ENCODE data around the gene ZNF438. TPM values are rescaled to one million over a fixed set of nuclear protein-coding genes. Genes with fewer than 3 reads are reported as not detected.
"Not testable (repeated sequence)": the region's sequence is repeated elsewhere in the genome, so short reads cannot be mapped to it uniquely, and the experiment has no call there.

ZNF438 gene
- polyA plus RNA-seq, 3 donors, result 6.5 to 7.1 (median 6.9) TPM

DNA sequence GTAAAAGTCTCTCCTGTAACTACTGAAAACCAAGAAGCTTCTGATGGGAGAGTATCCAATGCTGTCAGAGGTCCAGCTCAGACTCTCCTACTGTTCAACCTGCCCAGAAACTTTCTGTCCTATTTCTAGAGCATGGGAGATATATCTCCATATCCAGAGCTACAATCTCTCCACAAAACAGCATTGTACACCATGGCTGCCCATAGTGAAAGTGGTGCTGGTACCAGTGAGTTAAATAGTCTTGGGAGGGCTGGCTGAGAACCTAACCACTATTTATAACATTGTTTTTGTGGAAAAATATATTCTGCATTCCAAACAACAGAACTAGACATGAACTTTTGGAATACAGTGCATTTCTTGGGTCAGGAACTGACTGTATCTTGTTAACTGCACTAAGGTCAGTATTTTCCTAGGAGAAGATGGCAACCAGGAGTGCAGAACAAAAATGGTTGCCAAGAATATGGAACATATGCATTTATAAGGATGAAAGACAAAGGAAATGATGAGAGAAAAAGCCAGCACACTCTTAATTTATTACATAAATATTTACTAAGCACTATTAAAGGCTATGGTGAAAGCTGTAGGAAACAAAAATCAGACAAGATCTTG is 91.9 kb downstream of the ZNF438 start:
- no peak for DNase-seq

DNA sequence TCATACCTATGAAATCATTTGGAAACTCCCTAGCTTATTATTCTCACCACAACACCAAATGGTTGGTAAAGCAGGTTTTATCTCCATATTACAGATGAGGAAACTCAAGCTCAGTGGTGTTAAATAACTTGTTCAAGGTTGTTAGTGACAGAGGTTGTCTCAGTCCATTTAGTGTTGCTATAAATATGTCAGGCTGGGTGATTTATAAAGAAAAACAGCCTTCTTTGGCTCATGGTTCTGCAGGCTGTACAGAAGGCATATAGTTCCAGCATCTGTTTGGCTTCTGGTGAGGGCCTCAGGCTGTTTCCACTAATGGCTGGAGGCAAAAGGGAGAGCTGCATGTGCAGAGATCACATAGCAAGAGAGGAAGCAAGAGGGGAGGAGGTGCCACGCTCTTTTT is 96.6 kb downstream of the ZNF438 start:
- no peak for DNase-seq

DNA sequence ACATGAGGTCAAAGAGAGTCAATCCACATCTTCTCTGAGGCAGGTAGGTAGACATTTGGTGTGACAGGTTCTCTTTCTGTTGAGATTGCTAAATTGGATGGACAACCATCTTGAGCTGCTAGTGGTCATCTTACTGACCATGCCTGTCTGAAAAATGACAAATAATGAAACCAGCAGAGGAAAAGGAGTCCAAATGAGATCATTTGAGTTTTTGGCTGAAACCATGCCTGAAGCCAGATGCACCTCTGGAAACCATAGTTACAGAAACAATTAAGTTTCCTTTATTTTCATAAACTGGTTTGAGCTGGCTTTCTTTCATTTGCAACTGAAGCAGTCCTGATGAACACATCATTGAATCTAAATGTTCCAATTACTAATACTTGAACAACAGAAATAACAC is 100.6 kb downstream of the ZNF438 start:
- no peak for DNase-seq

DNA sequence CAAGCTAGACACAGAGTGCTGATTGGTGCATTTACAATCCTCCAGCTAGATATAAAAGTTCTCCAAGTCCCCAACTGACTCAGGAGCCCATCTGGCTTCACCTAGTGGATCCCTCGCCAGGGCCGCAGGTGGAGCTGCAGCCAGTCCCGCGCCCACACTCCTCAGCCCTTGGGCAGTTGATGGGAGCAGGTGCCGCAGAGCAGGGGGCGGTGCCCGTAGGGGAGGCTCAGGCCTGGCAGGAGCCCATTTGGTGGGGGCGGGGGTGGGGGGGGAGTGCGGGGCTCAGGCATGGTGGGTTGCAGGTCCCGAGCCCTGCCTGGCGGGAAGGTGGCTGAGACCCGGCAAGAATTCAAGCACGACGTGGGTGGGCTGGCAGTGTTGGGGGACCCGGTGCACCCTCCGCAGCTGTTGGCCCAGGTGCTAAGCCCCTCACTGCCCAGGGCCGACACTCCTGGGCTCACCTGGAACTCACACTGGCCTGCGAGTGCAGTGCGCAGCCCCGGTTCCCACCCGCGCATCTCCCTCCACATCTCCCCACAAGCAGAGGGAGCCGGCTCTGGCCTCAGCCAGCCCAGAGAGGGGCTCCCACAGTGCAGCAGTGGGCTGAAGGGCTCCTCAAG is 101.7 kb downstream of the ZNF438 start:
- DNase-seq, result no peak

DNA sequence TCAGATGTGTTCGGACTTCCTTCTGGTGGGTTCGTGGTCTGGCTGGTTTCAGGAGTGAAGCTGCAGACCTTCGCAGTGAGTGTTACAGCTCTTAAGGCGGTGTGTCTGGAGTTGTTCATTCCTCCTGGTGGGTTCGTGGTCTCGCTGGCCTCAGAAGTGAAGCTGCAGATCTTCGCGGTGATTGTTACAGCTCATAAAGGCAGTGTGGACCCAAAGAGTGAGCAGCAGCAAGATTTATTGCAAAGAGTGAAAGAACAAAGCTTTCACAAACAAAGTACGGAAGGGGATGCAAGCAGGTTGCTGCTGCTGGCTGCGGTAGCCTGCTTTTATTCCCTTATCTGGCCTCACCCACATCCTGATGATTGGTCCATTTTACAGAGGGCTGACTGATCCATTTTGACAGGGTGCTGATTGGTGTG is 102.3 kb downstream of the ZNF438 start:
- not testable (repeated sequence) for DNase-seq

DNA sequence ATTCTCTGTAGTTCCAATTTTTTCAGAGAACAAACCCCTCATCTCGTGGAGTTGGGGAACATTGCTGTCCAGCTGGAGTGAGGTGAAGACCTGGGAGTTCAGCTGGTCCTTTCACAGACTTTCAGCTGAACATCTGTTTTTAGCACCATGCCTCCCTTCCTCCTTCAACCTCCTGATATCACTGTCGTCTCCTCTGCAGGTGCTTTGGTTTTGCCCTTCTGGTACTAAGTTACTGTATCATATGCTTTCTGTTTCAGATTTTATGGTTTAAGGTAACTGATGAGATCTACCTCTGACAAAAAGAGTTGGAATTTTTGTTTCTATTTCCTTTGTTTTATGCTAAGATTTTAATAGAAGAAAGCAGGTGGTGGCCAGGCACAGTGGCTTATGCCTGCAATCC is 102.9 kb downstream of the ZNF438 start:
- no peak for DNase-seq

DNA sequence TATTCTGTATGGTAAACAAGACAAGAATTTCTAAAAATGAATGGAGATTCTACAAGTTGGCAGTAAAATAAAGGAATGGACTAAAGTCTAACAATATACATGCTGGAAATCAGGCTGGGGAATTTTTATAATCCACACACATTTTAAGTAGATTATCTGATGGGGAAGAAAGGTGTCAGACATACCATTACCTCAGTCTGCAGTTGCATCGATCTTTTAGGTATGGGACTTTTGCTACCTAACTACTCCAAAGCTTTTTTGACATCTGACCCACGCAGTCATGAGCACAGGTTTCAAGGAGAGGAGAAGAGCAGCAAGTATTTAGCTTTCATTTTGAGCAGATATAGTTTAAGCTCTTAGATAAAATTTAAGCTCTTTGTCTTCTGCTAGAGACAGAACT is 113.0 kb downstream of the ZNF438 start:
- DNase-seq, result no peak

DNA sequence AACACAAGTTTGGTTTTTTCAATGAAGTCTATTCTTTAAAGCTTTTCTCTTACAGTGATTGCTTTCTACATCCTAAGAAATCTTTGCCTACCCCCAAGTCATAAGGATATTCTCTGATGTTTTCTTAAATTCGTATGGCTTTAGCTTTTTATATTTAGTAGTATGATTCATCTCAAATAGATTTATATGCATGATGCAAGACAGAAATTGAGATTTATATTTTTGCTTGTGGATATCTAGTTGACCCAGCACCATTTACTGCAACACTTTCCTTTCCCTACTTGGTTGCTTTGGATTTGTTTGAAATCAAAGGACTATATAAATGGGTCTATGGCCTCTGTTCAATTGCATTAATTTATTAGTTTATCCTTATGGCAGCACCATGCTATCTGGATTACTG is 113.9 kb downstream of the ZNF438 start:
- no peak for DNase-seq

DNA sequence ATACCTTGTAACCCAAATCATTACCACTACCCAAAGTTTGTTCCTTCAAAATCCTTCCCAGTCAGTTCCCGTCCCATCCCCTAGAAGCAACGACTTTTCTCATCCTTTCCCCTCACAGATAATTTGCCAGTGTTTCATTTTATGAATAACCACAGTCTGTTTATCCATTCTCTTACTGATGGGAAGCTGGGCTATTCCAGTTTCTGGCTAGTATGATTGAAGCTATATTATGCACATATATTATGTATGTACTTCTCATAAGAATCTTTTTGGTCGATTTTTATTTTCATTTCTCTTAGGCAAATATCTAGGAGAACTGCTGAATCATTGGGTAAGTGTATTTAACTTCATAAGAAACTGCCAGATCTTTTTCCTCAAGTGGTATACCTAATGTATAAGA is 114.6 kb downstream of the ZNF438 start:
- DNase-seq, result no peak

DNA sequence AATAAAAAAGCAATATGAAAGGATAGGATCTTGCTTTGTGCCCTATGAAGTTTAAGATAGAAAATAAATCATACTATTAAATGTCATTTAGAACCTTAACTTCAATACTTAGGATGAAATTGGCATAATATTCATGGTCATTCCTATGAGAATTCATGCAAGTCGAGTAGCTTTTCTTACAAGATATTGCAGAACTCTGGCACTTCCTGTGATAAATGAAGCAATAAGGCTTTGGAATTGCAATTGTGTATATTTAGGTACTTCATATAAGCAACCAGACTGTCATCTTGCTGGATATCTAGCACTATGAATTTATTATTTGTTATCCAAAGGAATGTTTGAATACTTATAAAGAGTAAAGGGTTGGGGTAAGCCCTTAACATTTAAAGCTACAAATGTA is 116.5 kb downstream of the ZNF438 start:
- no peak for DNase-seq

DNA sequence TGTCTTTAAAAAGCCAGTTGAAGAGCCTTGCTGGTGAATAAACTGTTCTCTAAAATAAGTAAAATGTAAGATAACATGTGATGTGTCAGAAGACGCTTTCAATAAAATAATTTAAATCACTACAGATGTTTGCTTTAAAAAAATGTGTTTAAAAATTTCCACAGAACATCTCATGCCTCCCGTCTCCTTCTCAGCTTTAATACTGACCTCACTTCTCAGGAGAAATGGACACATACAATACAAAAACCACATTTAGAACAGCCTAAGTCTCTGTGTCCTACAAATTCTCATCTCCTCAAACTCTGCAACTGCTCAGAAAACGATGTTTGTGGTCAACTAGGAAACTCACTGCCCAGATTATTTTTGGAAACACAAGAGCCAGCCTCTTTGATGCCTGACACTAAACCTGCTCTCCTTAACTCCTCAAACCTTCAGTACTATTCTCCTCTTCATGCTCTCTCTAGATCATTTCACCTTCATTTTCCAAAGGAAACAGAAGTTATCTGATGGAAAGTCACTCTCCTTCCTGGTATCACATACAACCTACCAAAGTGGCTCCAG is 120.3 kb downstream of the ZNF438 start:
- DNase-seq, result no peak

DNA sequence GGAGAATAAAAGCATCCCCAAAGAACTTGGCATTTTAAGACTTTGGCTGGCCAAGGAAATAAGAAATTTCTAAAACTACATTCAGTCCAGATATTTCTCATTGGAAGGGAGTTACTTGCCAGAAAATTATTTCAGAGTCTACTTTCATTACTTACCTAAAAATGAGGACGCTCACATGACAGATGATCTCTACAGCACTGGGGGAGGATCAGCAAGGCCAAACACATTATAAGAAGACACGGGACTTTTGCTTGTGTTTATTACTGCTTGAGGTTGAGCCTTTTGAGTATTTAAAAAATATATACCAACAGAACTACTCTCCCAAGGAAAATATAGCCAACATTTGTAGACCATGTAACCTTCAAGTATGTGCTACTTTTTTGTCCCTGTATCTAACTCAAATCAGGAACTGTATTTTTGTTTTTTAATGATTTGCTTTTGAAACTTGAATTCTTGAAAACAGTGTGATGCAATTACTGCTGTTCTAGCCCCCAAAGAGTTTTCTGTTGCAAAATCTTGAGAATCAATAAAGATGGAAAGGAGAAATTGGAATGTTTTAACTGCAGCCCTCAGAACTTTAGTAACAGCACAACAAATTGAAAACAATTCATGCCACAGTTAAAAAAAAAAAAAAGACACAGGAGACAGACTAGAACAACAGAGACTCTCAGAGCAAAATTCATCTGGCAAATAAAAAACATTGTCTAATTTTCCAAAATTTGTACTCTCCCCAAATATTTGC is 128.1 kb downstream of the ZNF438 start:
- DNase-seq, result no peak

DNA sequence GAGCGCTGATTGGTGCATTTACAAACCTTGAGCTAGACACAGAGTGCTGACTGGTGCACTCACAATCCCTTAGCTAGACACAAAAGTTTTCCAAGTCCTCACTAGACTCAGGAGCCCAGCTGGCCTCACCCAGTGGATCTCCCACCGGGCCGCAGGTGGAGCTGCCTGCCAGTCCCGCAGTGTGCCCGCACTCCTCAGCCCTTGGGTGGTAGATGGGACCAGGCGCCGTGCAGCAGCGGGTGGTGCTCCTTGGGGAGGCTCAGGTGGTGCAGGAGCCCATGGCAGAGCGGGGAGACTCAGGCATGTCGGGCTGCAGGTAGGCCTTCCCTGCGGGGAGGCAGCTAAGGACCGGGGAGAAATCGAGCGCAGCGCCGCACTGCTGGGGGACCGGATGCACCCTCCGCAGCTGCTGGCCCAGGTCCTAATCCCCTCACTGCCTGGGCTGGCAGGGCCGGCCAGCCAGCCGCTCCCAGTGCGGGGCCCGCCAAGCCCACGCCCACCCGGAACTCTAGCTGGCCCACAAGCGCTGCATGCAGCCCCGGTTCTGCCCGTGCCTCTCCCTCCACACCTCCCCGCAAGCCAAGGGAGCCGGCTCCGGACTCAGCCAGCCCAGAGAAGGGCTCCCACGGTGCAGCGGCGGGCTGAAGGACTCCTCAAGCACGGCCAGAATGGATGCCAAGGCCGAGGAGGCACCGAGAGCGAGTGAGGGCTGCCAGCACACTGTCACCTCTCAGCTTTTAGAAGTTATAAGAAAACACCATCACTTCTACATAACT is 128.9 kb downstream of the ZNF438 start:
- DNase-seq, result no peak

DNA sequence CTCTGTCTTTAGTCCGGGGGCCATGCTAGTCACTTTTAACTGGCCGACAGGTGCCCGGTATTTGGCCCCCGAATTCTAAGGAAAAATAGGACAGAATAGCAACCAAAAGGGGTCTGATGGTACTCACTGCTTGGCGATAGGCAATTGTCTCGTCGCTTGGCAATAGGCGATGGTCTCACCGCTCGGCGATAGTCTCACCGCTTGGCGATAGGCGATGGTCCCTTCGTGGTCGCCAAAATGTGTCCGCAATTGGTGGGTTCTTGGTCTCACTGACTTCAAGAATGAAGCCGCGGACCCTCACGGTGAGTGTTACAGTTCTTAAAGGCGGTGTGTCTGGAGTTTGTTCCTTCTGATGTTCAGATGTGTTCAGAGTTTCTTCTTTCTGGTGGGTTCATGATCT is 130.2 kb downstream of the ZNF438 start:
- DNase-seq, result not testable (repeated sequence)

DNA sequence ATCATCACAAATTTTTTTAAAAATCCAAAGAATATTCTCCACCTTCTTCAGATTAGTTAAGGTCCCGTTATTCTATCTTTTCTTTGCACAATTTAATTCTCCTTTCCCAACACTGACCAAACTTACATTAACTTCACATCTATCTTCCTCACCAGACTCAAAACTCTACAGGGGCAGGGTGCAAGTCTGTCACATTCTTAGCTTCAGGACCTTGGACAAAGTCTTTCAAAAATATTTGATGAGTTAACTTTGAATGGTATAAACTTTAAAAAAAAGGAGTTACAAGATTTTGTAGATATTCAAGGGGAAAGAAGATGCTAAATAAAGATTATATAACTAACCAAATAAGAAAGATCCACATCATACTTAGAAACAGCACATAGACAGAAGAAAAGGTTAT is 132.7 kb downstream of the ZNF438 start:
- no peak for DNase-seq

DNA sequence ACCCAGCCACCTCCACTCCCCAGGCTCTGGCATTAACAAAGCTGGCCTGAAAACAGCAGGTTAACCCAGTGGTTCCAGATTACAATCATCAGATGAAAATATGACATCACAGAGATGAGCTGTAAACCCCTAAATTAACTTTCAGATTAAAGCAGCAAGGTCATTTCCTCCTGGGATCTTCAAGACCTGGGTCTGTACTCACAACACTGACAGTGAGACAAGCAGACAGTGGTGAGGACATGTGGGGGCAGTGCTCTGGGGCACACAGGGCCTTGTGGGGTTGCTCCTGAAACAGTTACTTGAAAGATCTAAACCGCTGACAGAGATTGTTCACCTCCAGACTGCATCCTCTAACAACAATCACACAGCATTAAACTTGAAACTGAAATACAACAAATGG is 134.1 kb downstream of the ZNF438 start:
- no peak for DNase-seq

DNA sequence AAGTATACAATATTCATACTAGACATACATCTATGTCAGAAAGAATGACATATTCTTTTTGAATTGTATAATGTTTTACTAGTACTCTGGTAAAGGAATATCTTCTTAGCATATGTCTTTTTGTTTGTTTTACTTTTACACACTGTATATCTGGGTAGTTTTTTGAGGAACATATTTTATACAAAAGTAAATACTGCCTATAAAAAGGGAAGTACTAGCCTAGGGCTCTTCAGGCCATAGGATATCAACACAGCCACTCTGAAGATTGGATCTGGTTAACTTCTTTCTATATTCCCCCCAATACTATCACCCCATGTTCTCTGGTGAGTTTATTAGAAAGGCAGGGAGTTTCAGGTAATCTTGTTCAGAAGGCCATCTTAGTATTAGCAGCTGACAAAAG is 134.6 kb downstream of the ZNF438 start:
- DNase-seq, result no peak

DNA sequence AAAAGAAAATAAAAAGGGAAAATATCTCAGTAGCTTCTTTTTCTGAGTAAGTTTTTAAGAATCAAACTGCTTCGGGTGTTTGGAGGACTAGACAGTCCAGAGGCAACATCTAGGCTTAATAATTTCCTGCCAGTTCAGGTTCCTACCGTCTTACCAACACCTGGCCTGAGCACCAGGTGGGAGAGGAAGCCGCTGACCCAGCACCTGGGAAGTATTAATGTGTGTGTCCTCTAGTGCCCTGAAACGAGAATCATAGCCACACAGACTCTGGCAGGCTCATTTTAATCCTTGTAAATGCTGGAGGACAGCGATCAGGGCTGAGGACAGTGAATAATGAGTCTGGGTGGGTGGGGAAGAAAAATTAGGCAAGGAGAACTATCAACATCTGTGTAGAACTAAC is 137.4 kb downstream of the ZNF438 start:
- no peak for DNase-seq

DNA sequence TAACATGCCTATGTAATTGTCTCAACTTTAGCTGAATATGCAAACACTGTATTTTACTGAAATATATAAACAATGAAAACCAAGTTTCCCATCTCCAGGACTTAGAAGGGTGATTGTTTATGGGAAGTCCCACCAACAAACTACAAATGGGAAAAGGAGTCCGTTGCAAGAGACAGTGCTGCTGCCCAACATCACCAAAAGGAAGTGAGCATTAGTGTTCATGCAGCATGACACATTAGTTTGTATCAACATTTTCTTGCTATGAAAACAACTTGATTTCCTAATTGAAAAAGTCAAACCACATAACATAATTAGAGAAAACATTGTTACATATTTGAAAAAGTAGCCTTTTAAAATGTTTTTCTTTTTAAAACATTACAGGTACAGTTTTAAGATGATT is 138.5 kb downstream of the ZNF438 start:
- DNase-seq, result no peak

DNA sequence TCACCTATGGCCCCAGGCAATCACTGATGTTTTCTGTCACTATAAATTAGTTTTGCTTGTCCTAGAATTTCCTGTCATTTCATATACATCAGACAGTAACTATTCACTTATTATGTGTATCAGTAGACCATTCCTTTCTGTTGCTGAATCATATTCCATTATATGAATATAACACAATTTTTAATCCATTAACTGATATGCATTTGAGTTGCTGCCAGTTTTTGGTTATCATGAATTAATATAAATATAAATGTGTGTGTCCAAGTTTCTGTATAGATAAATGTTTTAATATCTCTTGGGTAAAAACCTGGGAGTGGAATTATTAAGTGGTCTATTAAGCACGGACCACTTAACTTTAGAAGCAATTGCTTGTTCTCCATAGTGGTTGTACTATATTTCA is 143.8 kb downstream of the ZNF438 start:
- DNase-seq, result no peak

DNA sequence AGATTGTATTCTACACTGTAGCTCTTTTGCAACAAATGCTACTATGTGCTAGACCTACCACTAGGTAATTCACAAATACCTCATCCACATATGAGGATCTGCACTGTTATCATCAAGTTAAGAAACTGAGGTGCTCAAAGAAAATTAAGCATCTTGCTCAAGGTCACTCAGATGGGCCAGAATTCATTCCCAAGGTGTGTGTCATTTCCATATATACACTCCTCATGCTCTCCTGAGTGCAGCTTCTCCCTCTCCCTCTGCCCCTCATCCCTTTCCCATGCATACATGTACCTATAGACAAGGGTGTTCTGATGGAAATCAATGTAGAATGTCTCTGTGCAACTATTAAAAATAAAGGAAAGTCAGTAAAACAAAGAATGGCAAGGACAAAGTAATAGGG is 146.2 kb downstream of the ZNF438 start:
- no peak for DNase-seq

DNA sequence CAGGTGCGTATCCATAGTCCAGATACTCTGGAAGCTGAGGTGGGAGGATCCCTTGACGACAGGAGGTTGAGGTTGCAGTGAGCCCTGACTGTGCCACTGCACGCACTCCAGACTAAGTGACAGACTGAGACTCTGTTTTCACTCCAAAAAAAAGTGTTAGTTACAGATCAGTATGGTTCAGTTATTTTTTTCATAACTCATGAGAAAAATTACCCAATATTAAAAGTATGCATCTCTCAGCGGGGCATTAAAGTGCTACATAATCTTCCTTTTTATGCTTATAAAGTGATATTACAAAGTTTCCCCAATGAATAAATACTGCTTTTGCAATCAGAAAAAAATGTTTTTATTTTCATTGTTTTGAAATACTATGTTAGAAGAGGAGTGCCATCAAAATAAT is 147.9 kb downstream of the ZNF438 start:
- DNase-seq, result no peak

Measured in renal pelvis (tissue), 4 donors.